H9 (cell line): ENCODE measurements around the gene MTERF4. TPM values are rescaled to one million over a fixed set of nuclear protein-coding genes. Genes with fewer than 3 reads are reported as not detected.
A peak's percentile ranks its signal among the peaks of the same experiment; 100 is the strongest.

Experiments
- DNase-seq: peaks from one replicate; pipeline ENCODE4 v3.0.0-alpha.2; 2017
- H2AFZ ChIP-seq: one replicate; pipeline ENCODE4 v1.6.1; 2013; ENCODE audit warnings: mild to moderate bottlenecking, low read length, control low read depth, moderate library complexity
- H2AK5ac ChIP-seq: 2 replicates; pipeline ENCODE4 v1.6.1; 2013; ENCODE audit warnings: low read length, control low read depth, mixed read lengths; ENCODE audit not compliant: insufficient read length
- H2BK120ac ChIP-seq: one replicate; pipeline ENCODE4 v1.6.1; 2013; ENCODE audit warnings: low read depth, mild to moderate bottlenecking, low read length, control low read depth, inconsistent platforms; ENCODE audit not compliant: poor library complexity, severe bottlenecking
- H2BK12ac ChIP-seq: 2 replicates; pipeline ENCODE4 v1.6.1; 2013; ENCODE audit warnings: low read length, control low read depth, mixed read lengths, low read depth; ENCODE audit not compliant: insufficient read length
- H2BK15ac ChIP-seq: 2 replicates; pipeline ENCODE4 v1.6.1; 2013; ENCODE audit warnings: low read depth, low read length, control low read depth
- H2BK20ac ChIP-seq: one replicate; pipeline ENCODE4 v1.6.1; 2013; ENCODE audit warnings: low read depth, mild to moderate bottlenecking, low read length, control low read depth, inconsistent platforms; ENCODE audit not compliant: poor library complexity, severe bottlenecking
- H2BK5ac ChIP-seq: 2 replicates; pipeline ENCODE4 v1.6.1; 2013; ENCODE audit warnings: low read length, control low read depth, mixed read lengths; ENCODE audit not compliant: insufficient read length
- H3K14ac ChIP-seq: 2 replicates; pipeline ENCODE4 v1.6.1; 2013; ENCODE audit warnings: low read length, control low read depth; ENCODE audit not compliant: insufficient read depth
- H3K18ac ChIP-seq: 2 replicates; pipeline ENCODE4 v1.6.1; 2013; ENCODE audit warnings: low read depth, mild to moderate bottlenecking, mixed read lengths, low read length, control low read depth; ENCODE audit not compliant: insufficient read length
- H3K23ac ChIP-seq: 2 replicates; pipeline ENCODE4 v1.6.1; 2013; ENCODE audit warnings: low read length, control low read depth, mixed read lengths, low read depth; ENCODE audit not compliant: insufficient read length
- H3K23me2 ChIP-seq: 2 replicates; pipeline ENCODE4 v1.6.1; 2013; ENCODE audit warnings: low read depth, mild to moderate bottlenecking, mixed read lengths, low read length, control low read depth; ENCODE audit not compliant: insufficient read length, poor library complexity, severe bottlenecking
- H3K27ac ChIP-seq: 2 replicates; pipeline ENCODE4 v1.5.1; 2013; ENCODE audit warnings: low read length, control low read depth, mixed read lengths, low read depth; ENCODE audit not compliant: insufficient read length
- H3K27me3 ChIP-seq: 2 replicates; pipeline ENCODE4 v1.6.1; 2013; ENCODE audit warnings: low read length, control low read depth, inconsistent platforms; ENCODE audit not compliant: insufficient read depth
- H3K4ac ChIP-seq: 2 replicates; pipeline ENCODE4 v1.6.1; 2013; ENCODE audit warnings: low read depth, mild to moderate bottlenecking, control low read depth, inconsistent platforms, low read length, moderate library complexity
- H3K4me1 ChIP-seq: 2 replicates; pipeline ENCODE4 v1.6.1; 2013; ENCODE audit warnings: low read length, control low read depth, inconsistent platforms; ENCODE audit not compliant: insufficient read depth
- H3K4me2 ChIP-seq: 2 replicates; pipeline ENCODE4 v1.6.1; 2013; ENCODE audit warnings: low read length, control low read depth, mixed read lengths; ENCODE audit not compliant: insufficient read length, insufficient read depth
- H3K56ac ChIP-seq: 2 replicates; pipeline ENCODE4 v1.6.1; 2013; ENCODE audit warnings: low read depth, mild to moderate bottlenecking, mixed read lengths, low read length, control low read depth; ENCODE audit not compliant: insufficient read length
- H3K79me1 ChIP-seq: 2 replicates; pipeline ENCODE4 v1.6.1; 2013; ENCODE audit warnings: low read depth, mild to moderate bottlenecking, moderate library complexity, low read length, control low read depth, inconsistent platforms; ENCODE audit not compliant: insufficient read depth, poor library complexity, severe bottlenecking
- H3K79me2 ChIP-seq: 2 replicates; pipeline ENCODE4 v1.6.1; 2013; ENCODE audit warnings: low read length, control low read depth, inconsistent platforms; ENCODE audit not compliant: insufficient read depth
- H3K9ac ChIP-seq: 2 replicates; pipeline ENCODE4 v1.6.1; 2013; ENCODE audit warnings: low read length, control low read depth, mixed read lengths; ENCODE audit not compliant: insufficient read length; ENCODE audit errors: extremely low read depth
- H3K9me3 ChIP-seq: one replicate; pipeline ENCODE4 v1.6.1; 2013; ENCODE audit warnings: low read depth, low read length, inconsistent platforms; ENCODE audit not compliant: control insufficient read depth
- H3T11ph ChIP-seq: one replicate; pipeline ENCODE4 v1.6.1; 2013; ENCODE audit warnings: mild to moderate bottlenecking, low read length, control low read depth, inconsistent platforms
- H4K20me1 ChIP-seq: one replicate; pipeline ENCODE4 v1.6.1; 2013; ENCODE audit not compliant: control insufficient read depth, insufficient read length, insufficient read depth
- H4K5ac ChIP-seq: 2 replicates; pipeline ENCODE4 v1.6.1; 2013; ENCODE audit warnings: low read depth, mild to moderate bottlenecking, mixed read lengths, low read length, control low read depth; ENCODE audit not compliant: insufficient read length
- H4K8ac ChIP-seq: replicated peaks from 2 replicates; pipeline ENCODE4 v1.6.1; 2013; ENCODE audit warnings: low read length, control low read depth, mixed read lengths, low read depth; ENCODE audit not compliant: insufficient read length
- H4K91ac ChIP-seq: 2 replicates; pipeline ENCODE4 v1.6.1; 2013; ENCODE audit warnings: low read depth, mild to moderate bottlenecking, moderate library complexity, mixed read lengths, low read length, control low read depth; ENCODE audit not compliant: insufficient read length
- H3K27ac Mint-ChIP-seq, 3 experiments: 2 replicates in 2 of 3; 3 replicates in 1 of 3; pipeline ENCODE4 v1.8.0; 2020 to 2021; ENCODE audit warnings: mixed read lengths in 3 of 3, mild to moderate bottlenecking in 1 of 3, moderate library complexity in 1 of 3
- H3K27me3 Mint-ChIP-seq: 2 replicates; pipeline ENCODE4 v1.8.0; 2021; ENCODE audit warnings: low read depth, mild to moderate bottlenecking, moderate library complexity, mixed read lengths
- H3K36me3 Mint-ChIP-seq, 3 experiments: 2 replicates in 2 of 3; 3 replicates in 1 of 3; pipeline ENCODE4 v1.8.0; 2020 to 2021; ENCODE audit warnings: low read depth in 3 of 3, mixed read lengths in 3 of 3; ENCODE audit not compliant: insufficient read depth in 1 of 3
- H3K4me1 Mint-ChIP-seq, 2 experiments: 2 replicates each; pipeline ENCODE4 v1.8.0; 2020; ENCODE audit warnings: mixed read lengths in 2 of 2
- H3K4me3 Mint-ChIP-seq, 2 experiments: 2 replicates in 1 of 2; 3 replicates in 1 of 2; pipeline ENCODE4 v1.8.0; 2020 to 2021; ENCODE audit warnings: mild to moderate bottlenecking in 2 of 2, mixed read lengths in 2 of 2, moderate library complexity in 1 of 2
- H3K9me3 Mint-ChIP-seq, 2 experiments: 2 replicates in 1 of 2; 3 replicates in 1 of 2; pipeline ENCODE4 v1.8.0; 2020; ENCODE audit warnings: mild to moderate bottlenecking in 2 of 2, mixed read lengths in 2 of 2, moderate library complexity in 1 of 2
- WGBS: extraction: QIAGEN DNeasy Blood & Tissue Kit; methylation state at CpG from one replicate; pipeline ENCODE4 v1.1.7; 2013; ENCODE audit warnings: missing lambda C conversion rate, low lambda C conversion rate, mixed read lengths; ENCODE audit not compliant: insufficient read length; ENCODE audit errors: extremely low coverage; 5-methylcytosine and 5-hydroxymethylcytosine counted together
- total RNA-seq: library from RNA; stranded (reverse); gene quantifications from 2 replicates; pipeline ENCODE4 v1.2.1, GENCODE V29; 2021
- TF ChIP-seq, protein P1 (sequence below): fragments of 200-600 bp; sonication (generic); conservative IDR thresholded peaks from 3 replicates; pipeline ENCODE4 v1.8.0; 2021; ENCODE audit warnings: antibody characterized with exemption, mild to moderate bottlenecking

Gene MTERF4
- total RNA-seq, 1 experiment from 2014 or later: 35.0 TPM

DNA sequence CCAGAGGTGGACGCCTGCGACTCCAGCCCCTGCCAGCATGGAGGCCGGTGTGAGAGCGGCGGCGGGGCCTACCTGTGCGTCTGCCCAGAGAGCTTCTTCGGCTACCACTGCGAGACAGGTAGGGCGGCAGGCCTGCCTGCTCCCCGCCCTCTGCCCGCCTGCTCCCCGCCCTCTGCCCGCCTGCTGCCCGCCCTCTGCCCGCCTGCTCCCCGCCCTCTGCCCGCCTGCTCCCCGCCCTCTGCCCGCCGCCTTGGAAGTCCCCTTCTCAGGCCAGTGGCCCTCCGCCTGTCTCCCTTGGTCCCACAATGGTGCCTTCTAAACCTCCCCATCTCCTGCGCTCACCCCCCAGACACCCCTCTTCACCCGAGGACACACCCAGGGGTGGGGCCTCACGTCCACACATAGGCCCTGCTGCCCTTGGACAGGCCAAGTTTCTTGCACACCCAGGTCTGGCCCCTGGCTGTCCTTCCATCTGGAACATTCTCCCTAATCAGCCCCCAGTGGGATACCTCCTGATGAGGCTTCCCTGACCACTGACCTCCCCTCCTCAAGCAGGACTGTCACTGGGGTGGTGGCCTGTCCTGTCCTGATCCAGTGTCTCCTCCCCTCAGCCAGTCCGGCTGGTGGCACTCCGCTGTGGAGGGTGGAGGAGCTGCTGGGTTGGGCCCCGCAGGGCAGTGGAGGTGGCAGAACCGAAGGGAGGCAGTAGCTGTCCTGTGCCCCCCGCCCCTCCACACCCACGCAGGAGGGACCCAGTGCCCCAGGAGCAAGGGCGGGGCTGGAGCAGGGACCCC, 37.9 kb downstream of the MTERF4 start:
- Mint-ChIP-seq H3K27me3 (no peaks in the 10 kb centered on the region; the same call in 1 of the 2 replicates), H3K4me1 (peaks cover 0 to 7% of the 10 kb centered on the region in 2 experiments; a peak in 2 of 4 replicates), H3K4me3 (peak overlapping the region; percentile 40 to 55; a peak in 2 of 5 replicates), H3K27ac (peak overlapping the region in 1 of 3 experiments; percentile 32; a peak in 1 of 7 replicates), H3K36me3 (no peaks in the 10 kb centered on the region), H3K9me3 (no peaks in the 10 kb centered on the region; a peak in 1 of 5 replicates)
- DNase-seq: peak; percentile 76
- H4K91ac ChIP-seq: no peak overlapping the region
- no peaks in the 10 kb centered on the region for H3K79me1 ChIP-seq
- H3T11ph ChIP-seq: no peak overlapping the region
- H3K9ac ChIP-seq: no peak overlapping the region
- H4K20me1 ChIP-seq: no peaks in the 10 kb centered on the region
- no peak overlapping the region for H3K23ac ChIP-seq
- H3K9me3 ChIP-seq: no peaks in the 10 kb centered on the region
- H4K8ac ChIP-seq: no peak overlapping the region
- no peaks in the 10 kb centered on the region for H3K79me2 ChIP-seq
- H3K4me2 ChIP-seq: peak overlapping the region; percentile 16
- H2BK12ac ChIP-seq: no peak overlapping the region
- H2BK15ac ChIP-seq: no peak overlapping the region
- no peaks in the 10 kb centered on the region for H3K4me1 ChIP-seq
- no peak overlapping the region for H4K5ac ChIP-seq
- no peaks in the 10 kb centered on the region for H3K27me3 ChIP-seq
- no peak overlapping the region for H3K27ac ChIP-seq
- no peak overlapping the region for H2BK120ac ChIP-seq
- H2AK5ac ChIP-seq: no peak overlapping the region
- no peak overlapping the region for H2AFZ ChIP-seq
- no peak overlapping the region for H2BK5ac ChIP-seq
- H3K23me2 ChIP-seq: no peaks in the 10 kb centered on the region
- WGBS: no CpG with 5 or more reads among the region's 32 CpGs
- H2BK20ac ChIP-seq: no peak overlapping the region
- no peak overlapping the region for H3K18ac ChIP-seq
- no peak overlapping the region for H3K4ac ChIP-seq
- H3K56ac ChIP-seq: no peak overlapping the region
- no peak overlapping the region; the same call in 1 of the 2 replicates for H3K14ac ChIP-seq
- TF ChIP-seq, protein P1, sequence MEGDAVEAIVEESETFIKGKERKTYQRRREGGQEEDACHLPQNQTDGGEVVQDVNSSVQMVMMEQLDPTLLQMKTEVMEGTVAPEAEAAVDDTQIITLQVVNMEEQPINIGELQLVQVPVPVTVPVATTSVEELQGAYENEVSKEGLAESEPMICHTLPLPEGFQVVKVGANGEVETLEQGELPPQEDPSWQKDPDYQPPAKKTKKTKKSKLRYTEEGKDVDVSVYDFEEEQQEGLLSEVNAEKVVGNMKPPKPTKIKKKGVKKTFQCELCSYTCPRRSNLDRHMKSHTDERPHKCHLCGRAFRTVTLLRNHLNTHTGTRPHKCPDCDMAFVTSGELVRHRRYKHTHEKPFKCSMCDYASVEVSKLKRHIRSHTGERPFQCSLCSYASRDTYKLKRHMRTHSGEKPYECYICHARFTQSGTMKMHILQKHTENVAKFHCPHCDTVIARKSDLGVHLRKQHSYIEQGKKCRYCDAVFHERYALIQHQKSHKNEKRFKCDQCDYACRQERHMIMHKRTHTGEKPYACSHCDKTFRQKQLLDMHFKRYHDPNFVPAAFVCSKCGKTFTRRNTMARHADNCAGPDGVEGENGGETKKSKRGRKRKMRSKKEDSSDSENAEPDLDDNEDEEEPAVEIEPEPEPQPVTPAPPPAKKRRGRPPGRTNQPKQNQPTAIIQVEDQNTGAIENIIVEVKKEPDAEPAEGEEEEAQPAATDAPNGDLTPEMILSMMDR: no peak
